Ovary (tissue), 3 donors: ENCODE measurements around the gene WNK2.

Source experiments
- POLR2A ChIP-seq: fragments of 450-650 bp; IDR thresholded peaks from one replicate; pipeline ENCODE4 v1.6.1; 2017; ENCODE audit warnings: antibody characterized with exemption, mild to moderate bottlenecking, moderate library complexity
- TF ChIP-seq, protein P1 (sequence below), 3 donors: fragments of 450-650 bp in 2 of 3; fragments of 200-600 bp in 1 of 3; IDR thresholded peaks; one replicate each; pipeline versions ENCODE4 v1.5.1 to v1.8.0; 2016 to 2022; ENCODE audit warnings: antibody characterized with exemption in 3 of 3, mild to moderate bottlenecking in 1 of 3
- donor health status: DM: no; HTN: no; CAD: no.

- TF ChIP-seq, protein P1, sequence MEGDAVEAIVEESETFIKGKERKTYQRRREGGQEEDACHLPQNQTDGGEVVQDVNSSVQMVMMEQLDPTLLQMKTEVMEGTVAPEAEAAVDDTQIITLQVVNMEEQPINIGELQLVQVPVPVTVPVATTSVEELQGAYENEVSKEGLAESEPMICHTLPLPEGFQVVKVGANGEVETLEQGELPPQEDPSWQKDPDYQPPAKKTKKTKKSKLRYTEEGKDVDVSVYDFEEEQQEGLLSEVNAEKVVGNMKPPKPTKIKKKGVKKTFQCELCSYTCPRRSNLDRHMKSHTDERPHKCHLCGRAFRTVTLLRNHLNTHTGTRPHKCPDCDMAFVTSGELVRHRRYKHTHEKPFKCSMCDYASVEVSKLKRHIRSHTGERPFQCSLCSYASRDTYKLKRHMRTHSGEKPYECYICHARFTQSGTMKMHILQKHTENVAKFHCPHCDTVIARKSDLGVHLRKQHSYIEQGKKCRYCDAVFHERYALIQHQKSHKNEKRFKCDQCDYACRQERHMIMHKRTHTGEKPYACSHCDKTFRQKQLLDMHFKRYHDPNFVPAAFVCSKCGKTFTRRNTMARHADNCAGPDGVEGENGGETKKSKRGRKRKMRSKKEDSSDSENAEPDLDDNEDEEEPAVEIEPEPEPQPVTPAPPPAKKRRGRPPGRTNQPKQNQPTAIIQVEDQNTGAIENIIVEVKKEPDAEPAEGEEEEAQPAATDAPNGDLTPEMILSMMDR (IDR thresholded peaks at IDR 0.05) = no peak
- no peak for TF ChIP-seq POLR2A
Measured at GRCh38 chr9:93184432-93185265, 710 bp downstream of the WNK2 start.
